ENCODE measurements around the gene TXNL1. TPM values are rescaled to one million over a fixed set of nuclear protein-coding genes. Genes with fewer than 3 reads are reported as not detected.

TXNL1 gene
- total and polyA plus RNA-seq, 2 donors (not counting 3 experiments of a cell fraction or from before 2014, with no cell fraction given): 29.5 to 81.2 TPM

DNA sequence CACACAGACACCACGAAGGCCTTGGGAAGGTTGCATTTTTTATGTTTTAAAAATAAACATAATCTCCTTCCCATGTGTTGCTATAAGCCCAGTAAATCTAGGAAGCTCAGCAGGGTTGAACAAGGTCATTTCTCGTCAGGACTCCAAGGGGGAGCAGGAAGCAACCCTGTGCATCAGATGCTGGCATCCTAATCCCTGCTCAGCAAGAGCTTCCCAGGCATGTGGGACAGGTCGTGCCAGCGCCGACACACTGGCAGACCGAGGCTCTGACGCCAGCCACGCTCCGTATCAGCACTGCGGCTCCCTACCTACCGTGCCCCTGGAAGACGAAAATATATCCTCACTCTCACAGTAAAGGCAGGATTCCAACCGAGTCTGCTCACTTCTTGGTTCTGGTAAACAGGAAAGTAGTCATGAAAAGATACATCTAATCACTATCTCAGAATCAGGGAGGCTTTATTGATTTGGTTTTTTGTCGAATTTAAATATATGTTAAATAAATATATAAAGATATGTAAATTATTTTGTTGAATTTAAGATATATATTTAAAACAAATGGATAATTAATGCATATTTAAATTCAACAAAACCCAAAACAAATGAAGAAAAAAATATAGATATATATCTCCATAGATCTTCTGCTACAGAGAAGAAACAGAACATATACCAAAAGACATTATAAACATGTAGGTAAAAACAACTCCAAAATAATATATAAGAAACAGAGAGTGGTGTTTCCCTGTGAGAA is 61.4 kb downstream of the TXNL1 start:
- no peaks in the 10 kb centered on the region for H3K9me1 ChIP-seq (replicated peaks; ENCODE audit: control insufficient read depth, extremely low read depth, insufficient read depth, low read length)
- intact Hi-C loops (cut with micrococcal nuclease): loop anchor here (1.0 to 10.0 kb wide), 9 partner anchors 219 to 1343 kb away; no protein-coding TSS in a partner anchor
- BruUV-seq (replicated peaks): no TSS peak
- no peak overlapping the region for H3K9ac ChIP-seq (replicated peaks; ENCODE audit: extremely low read depth, insufficient read depth, low read length)
- no peaks in the 10 kb centered on the region for H3K79me2 ChIP-seq (ENCODE audit: control insufficient read depth, insufficient read depth, low read length)
- peak overlapping the region; percentile 36 for H2AFZ ChIP-seq (ENCODE audit: low read depth, low read length)
- H3K4me1 ChIP-seq (ENCODE audit: control insufficient read depth, extremely low read depth, insufficient read depth, low read length): peaks cover 25% of the 10 kb centered on the region
- H3K9me3 ChIP-seq (replicated peaks; ENCODE audit: control insufficient read depth, insufficient read depth, low read length): no peaks in the 10 kb centered on the region
- H4K20me1 ChIP-seq (replicated peaks; ENCODE audit: control insufficient read depth, extremely low read depth, insufficient read depth, low read length): no peaks in the 10 kb centered on the region
- H3K36me3 ChIP-seq (ENCODE audit: control insufficient read depth in 2 of 2, extremely low read depth in 1 of 2, insufficient read depth in 2 of 2, low read length in 2 of 2): no peaks in the 10 kb centered on the region
- TF ChIP-seq POLR2AphosphoS5 (IDR thresholded peaks at IDR 0.05; ENCODE audit: insufficient read depth, low read depth, low read length): no peak
- TF ChIP-seq FOS (IDR thresholded peaks at IDR 0.05; ENCODE audit: borderline replicate concordance, insufficient read depth, low read length): no peak
- TF ChIP-seq POLR2A (IDR thresholded peaks at IDR 0.05; ENCODE audit: low read depth, low read length): no peak
- no peak for TF ChIP-seq JUN (IDR thresholded peaks at IDR 0.05; ENCODE audit: borderline replicate concordance, insufficient read depth, insufficient read length, low read depth)
- TF ChIP-seq, protein P1, sequence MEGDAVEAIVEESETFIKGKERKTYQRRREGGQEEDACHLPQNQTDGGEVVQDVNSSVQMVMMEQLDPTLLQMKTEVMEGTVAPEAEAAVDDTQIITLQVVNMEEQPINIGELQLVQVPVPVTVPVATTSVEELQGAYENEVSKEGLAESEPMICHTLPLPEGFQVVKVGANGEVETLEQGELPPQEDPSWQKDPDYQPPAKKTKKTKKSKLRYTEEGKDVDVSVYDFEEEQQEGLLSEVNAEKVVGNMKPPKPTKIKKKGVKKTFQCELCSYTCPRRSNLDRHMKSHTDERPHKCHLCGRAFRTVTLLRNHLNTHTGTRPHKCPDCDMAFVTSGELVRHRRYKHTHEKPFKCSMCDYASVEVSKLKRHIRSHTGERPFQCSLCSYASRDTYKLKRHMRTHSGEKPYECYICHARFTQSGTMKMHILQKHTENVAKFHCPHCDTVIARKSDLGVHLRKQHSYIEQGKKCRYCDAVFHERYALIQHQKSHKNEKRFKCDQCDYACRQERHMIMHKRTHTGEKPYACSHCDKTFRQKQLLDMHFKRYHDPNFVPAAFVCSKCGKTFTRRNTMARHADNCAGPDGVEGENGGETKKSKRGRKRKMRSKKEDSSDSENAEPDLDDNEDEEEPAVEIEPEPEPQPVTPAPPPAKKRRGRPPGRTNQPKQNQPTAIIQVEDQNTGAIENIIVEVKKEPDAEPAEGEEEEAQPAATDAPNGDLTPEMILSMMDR (IDR thresholded peaks at IDR 0.05; ENCODE audit: extremely low read depth in 1 of 2, insufficient read depth in 1 of 2, low read depth in 1 of 2, low read length in 2 of 2): no peak
- TF ChIP-seq GATA2 (IDR thresholded peaks at IDR 0.05; ENCODE audit: insufficient read depth, insufficient read length, low read depth, low read length): no peak
- ChIA-PET POLR2A (no interaction called here), CTCF (interaction anchor here (0.6 to 3.5 kb wide), 22 partner anchors 11 to 1593 kb away, joined by 3 to 43 read pairs (median 6); no protein-coding TSS in a partner anchor)
- no peak overlapping the region for H3K4me2 ChIP-seq (ENCODE audit: insufficient read depth, low read length)
- DNase-seq (ENCODE audit: low read depth, low spot score) (no peak), FAIRE-seq (no peak)
- no peaks in the 10 kb centered on the region for H3K27me3 ChIP-seq (ENCODE audit: control insufficient read depth in 2 of 2, insufficient read depth in 2 of 2, low read length in 2 of 2)
- no peak overlapping the region for H3K4me3 ChIP-seq (replicated peaks in 1 of 3; ENCODE audit: insufficient read depth in 1 of 3, low read depth in 1 of 3, low read length in 3 of 3)
- dilution Hi-C loops (cut with MboI; ENCODE audit: extremely low pct_ligation_motif_present, low sequenced_read_pairs): no loop called here
- H3K27ac ChIP-seq (ENCODE audit: insufficient read depth, low read depth, low read length): no peak overlapping the region

Data from endothelial cell of umbilical vein (primary cell).